TTC549 (cell line): Measurements from ENCODE around the gene PDGFD.

Experiments
- FAIRE-seq: peaks from 2 replicates; lab custom pipeline; 2012; peaks lifted over from hg19 to GRCh38; lab: Jason Lieb, UNC

PDGFD gene

GRCh38 chr11:103953797-103954486, 210.0 kb downstream of the PDGFD start:
- FAIRE-seq: no peak

DNA sequence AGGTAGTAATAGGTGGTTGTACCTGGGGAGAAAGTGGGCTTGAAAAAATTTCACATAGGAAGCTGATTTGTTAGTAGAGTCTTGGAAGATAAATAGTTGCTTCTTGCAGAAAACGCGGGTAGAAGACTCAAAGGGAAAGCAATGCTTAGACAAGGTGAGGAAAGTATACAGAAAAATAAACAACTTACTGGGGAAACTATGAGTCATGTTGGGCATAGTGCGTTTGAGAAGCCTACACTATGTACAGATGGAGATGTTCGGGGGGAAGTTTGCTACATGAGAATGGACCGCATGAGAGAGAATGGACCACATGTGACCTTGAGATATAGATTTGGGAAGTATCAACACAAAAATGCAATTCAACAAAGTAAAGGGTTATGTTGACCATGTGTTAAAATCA, 214.2 kb downstream of the PDGFD start:
- no peak for FAIRE-seq

- no peak for FAIRE-seq
Observed at GRCh38 chr11:103948187-103948763, 215.7 kb downstream of the PDGFD start.

DNA sequence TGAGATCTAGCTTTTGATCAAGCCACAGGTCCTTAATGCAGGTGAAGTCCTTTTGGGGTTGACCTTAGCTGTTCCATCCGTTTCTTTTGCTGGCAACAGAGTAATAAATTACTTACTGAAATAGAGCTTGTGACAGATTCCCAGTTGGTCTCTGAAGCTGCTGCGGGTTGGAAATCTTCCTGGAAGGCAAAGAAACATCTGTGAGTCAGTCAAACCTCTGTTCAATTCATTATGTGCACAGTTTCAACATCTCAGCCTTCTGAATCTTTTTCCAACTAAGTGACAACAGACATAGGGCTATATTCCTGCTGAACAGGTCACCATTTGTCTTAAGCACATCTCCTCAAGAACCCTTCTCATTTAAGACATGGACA, 216.4 kb downstream of the PDGFD start:
- no peak for FAIRE-seq

- FAIRE-seq: no peak
Observed at GRCh38 chr11:103946793-103947545, 217.0 kb downstream of the PDGFD start.

GRCh38 chr11:103944251-103944940, 219.6 kb downstream of the PDGFD start:
- no peak for FAIRE-seq

DNA sequence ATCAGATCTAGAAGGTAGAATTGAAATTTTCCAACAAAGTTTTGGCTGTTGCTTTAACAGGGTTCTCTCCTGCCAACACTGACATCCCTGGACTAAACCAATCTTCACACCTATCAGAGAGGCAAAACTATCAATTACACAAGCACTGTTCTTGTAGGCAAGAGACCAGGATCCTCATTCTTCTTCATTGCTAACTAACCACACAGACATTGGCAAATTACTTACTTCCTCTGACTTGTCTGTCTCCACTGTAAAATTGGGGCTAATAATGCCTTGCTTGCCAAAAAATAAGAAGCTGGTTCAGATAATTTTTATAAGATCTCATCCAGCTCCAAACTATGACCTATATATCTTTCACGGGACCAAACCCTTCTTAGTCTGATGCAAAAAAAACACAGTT, 221.3 kb downstream of the PDGFD start:
- no peak for FAIRE-seq

GRCh38 chr11:103940551-103940950, 223.4 kb downstream of the PDGFD start:
- FAIRE-seq: no peak

DNA sequence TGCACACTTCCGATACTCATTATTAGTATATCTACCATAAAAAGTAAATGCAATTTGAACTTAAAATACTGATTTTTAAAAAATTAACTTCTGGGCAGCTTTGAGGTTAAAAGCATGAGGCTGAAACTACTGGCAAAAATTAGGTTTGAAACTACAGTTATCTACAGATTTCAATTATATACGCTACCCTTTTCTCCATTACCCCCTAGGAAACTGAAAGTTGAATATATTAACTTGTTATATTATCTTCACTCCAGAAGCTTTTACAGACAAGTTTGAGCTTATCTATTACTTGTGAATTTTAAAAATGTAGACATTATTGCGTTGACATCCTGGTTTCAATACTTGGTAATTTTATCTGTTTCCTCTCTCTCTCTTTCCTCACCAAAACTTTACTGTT, 224.3 kb downstream of the PDGFD start:
- FAIRE-seq: no peak

- no peak for FAIRE-seq
Observed at GRCh38 chr11:103936059-103936458, 227.9 kb downstream of the PDGFD start.

GRCh38 chr11:103935219-103935618, 228.7 kb downstream of the PDGFD start:
- FAIRE-seq: no peak

- peak; percentile 42 for FAIRE-seq
Observed at GRCh38 chr11:103929170-103929903, 234.6 kb downstream of the PDGFD start.

- peak; percentile 94 for FAIRE-seq
Observed at GRCh38 chr11:103928802-103929161, 235.2 kb downstream of the PDGFD start.

- FAIRE-seq: no peak
Observed at GRCh38 chr11:103928040-103928801, 235.7 kb downstream of the PDGFD start.

- no peak for FAIRE-seq
Observed at GRCh38 chr11:103927535-103927934, 236.4 kb downstream of the PDGFD start.

GRCh38 chr11:103926990-103927389, 237.0 kb downstream of the PDGFD start:
- peak; percentile 65 for FAIRE-seq

- no peak for FAIRE-seq
Observed at GRCh38 chr11:103924166-103925013, 239.6 kb downstream of the PDGFD start.

GRCh38 chr11:103923451-103923931, 240.5 kb downstream of the PDGFD start:
- peak; percentile 90 for FAIRE-seq

DNA sequence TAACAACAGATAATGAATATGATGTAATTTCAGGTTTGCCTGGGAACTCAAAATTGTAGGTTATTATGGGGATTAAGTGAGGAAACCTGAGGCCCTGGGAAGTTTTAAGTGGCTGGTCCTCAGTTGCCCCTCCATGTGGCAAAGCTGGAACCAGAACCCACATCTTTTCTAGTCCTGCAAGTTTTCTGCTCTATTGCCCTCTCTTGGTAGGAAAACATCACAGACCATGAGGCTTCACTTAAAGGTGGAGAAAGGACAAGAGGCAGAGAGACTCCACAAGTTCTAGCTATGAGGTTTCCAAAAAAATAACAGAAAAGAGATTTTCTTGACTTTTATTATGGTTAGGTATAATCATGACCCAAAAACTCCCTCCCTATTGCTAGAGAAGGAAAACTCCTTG, 243.0 kb downstream of the PDGFD start:
- FAIRE-seq: no peak

DNA sequence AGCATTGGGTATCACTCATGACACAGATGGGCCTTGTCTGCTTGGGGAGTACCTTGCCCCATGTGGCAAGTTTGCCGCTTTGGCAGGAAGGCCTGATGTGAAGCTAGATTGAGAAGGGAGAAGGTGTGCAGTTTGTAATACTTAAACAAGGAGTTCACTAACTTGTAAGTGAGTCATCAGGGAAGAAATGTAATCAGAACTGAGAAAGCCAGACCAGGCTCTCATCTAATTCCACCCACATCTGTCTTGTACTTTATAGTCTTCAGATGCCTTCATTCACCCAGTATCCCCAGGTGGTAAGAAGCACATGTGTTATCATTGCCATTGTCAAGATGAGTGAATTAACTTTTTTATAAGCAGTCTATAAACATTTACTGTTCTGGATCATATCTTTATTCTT, 243.5 kb downstream of the PDGFD start:
- no peak for FAIRE-seq
